GM18502 (cell line): Measurements from ENCODE around the gene TSSK2.
"Not testable (repeated sequence)": the region's sequence is repeated elsewhere in the genome, so short reads cannot be mapped to it uniquely, and the experiment has no call there.

Source experiments
- ATAC-seq: cut with Tn5 transposase; IDR thresholded peaks from one replicate; pipeline ENCODE4 v1.9.1; 2021; ENCODE audit warnings: mild to moderate bottlenecking; ENCODE audit not compliant: unreplicated experiment, poor library complexity

TSSK2 gene

DNA sequence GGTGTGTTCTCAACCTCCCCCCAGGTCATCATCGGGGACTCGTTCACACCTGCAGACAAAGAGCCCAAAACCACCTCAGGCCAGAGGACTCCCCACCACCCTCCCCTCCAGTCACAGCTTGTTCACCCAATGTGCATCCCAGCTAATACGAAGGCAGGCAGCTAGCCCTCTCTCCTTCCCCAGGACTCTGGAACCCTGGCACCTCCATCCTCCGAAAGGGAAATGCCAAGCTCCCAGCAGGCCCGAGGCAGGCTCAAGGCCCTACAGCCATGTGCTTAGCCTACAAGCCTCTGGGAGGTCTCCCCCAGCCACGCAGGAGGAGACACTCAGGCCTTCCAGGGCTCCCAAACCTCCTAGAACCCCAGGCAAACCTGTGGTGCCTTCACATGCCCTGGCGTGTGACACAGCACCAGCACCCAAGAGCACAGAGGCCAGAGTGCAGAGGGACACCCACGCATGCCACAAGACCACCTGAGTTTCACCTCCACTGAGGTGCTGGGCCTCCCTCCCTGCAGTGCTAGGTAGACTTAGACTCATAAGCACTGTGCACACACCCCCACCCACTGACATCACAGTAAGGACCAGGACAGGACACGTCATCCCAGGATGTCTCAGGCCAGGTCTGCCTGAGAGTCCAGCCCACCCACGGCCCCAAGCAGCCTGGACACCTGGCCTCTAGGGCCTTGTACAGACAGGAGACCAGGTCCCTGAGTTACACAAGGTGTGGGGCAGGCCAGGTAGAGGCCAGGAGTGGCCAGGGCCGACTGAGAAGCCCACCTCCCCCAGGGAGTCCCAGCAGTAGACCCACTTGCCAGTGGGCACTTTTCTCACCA is 6.5 kb downstream of the TSSK2 start:
- no peak for ATAC-seq

DNA sequence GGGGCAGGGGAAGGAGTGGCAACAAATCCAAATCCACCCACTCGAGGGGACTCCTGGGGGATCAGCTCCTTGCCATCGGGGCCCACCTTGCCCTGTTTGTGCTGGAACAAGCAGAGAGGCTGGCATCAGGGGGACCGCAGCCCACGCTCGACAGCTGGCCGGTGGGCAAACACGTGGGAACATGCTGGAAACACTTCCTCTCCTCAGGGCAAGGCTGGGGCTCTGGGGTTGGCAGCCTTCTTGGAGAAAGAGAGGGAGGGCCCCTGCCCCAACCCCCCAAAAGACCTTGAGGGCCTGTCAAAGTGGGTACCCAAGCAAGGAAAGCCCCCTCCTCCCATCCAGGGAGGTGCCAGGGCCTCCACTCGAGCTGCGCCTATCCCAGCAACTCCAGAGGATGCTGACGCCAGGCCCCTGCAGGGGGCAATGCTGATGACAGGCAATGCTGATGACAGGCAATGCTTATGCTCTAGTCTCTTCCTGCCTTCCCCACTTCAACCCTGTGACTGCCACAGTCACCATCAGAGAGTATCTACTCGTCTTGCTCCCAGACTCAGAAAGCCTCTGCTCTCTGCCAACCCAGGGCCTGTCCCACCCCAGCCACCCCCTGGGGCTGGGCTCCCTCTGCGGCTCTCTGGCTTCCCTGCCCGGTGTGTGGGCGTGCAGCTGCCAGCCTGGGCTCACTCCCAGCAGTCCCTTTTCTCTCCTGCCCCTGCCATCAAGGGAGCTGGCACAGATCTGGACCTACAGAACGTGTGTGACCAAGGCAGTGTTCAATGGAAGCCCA is 7.3 kb downstream of the TSSK2 start:
- ATAC-seq: no peak

DNA sequence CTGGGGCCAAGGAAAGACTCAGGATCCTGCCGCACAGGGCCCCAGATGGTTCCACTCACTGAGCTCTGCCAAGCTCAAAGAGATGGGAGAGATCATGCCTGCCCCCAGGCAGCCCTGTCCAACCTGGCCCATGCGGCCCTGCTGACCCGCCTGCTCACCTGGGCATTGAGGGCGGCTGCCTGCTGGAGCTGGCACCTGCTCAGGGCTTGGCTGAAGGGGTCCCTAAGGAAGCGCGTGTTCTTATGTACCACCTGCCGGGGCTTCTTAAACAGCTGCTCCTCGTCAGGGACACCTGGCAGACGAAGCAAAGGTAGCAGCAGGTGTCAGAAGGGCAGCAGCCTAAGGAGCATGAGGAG is 7.9 kb downstream of the TSSK2 start:
- ATAC-seq: no peak

DNA sequence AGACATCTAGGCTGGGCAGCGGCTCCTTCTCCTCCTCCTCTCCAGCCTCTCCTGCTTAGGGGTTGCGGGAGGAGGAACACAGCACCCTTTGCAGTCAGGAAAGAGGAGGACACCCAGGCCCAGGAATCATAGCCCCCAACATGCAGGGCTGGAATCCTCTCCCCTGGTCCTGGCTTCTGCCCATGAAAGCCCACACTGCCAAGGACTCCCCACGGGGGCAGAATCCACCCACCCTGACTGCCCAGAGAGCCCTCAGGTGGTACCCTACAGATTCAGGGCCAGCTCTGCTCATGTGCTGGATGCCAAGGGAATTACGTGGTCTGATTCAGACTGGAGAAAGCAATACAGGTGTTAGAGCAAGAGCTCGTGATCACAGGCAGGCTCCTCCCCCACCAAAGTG is 8.9 kb downstream of the TSSK2 start:
- no peak for ATAC-seq

DNA sequence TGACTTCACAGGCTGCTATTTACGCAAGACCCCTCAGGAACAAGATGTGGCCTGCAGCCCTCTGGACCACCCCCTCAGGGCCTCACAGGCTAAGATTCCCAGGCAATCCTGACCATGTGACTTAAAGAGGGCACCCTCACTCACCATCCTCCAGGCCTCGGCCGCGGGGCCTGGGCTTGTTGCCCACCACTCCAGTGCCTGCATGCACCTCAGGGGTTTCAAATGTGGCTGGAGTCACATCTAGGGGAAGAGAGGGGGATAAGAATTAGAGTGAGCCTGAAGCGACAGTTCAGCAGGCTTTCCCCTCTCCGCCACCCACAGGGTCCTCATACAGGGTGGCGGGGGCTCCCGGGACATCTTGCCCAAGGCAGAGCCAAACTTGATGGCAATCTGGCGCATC is 11.3 kb downstream of the TSSK2 start:
- no peak for ATAC-seq

DNA sequence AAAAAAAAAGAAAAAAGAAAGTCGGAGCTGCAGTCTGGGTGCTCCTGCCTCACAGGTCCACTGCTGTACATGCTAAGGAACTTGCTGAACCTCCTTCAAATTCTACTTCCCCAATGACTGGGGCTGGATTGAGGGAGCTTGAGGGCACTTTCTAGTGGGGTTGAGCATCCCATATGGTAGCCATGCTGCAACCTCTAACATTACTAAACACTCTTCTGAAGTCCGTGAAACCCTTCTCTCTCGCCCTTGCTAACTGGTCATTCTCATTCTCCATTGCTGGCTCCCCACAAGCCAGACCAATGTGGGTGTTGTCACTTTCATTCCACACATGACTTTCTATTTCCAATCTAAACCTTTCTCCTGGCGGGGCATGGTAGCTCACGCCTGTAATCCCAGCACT is 12.1 kb downstream of the TSSK2 start:
- no peak for ATAC-seq

DNA sequence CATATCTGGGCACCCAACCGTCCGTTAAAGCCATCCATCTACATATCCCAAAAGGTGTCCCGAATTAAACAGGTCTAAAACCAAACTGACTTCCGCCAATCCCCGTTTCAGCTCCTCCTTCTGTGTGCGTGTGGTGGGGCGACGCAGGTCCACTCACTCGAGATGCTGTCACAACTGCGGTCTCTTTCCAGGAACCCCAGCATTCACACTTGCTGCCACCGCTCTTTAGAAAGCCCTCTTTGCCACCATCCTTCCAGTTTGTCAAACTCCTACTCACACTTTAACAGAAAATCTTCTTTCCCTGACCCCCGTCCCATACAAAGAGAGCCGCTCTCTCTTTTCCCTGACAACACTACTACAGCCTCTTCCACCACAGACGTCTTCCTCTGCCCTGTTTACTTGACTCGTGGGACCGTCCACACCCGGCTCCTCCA is 12.9 kb downstream of the TSSK2 start:
- ATAC-seq: no peak

DNA sequence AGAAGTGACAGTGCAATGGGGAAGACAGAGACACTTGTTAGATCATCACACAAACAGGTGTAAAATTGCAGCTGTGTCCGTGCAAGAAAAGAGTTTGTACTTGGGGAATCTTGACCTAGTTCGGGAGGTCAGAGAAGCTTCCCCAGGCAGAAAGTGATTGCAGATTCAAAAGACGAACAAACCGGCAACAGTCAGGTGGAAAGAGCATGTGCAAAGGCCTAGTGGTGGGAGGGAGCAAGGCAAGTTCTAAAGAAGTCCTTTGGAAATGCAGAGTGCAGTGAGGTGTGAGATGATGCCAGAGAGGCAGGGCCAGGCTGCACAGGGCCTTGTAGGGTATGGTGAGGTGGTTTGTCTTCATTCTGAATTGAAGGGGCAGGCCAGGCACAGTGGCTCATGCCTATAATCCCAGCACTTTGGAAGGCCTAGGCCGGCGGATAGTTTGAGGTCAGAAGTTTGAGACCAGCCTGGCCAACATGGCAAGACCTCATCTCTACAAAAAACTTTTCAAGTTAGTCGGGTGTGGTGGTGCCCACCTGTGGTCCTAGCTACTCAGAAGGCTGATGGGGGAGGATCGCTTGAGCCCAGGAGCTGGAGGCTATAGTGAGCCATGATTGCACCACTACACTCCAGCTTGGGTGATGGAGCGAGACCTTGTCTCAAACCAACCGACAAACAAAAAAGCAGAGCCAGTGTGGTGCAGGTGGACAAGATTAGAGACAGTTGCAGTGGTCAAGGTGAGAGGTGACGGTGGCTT is 15.3 kb downstream of the TSSK2 start:
- no peak for ATAC-seq

DNA sequence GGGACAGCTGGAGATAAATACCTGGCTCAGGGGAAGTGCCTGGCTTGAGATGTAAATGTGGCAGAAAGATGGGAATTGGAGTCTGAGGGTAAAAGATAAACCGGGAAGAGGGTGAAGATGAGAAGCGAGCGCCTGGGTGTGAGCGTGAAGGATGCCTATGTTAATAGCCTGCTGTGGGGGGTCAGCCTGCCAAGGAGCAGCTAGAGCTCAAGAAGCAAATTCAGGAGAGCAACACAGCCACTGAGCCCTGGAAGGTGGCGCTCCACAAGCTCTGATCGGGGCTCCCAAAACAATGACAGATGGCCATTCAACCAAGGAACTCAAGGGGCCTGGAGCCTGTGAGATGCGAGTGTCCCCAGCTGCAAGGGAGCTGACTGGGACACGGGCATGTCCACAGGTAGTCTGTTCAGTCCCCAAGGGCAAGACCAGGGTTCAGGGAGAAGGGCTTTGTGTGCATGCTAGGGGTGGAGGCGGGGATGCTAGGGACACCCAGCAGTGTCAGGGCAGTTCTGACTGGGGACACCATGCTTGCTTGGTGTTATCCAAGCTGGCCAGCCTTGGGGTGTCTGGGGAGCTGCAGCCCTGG is 16.2 kb downstream of the TSSK2 start:
- no peak for ATAC-seq

DNA sequence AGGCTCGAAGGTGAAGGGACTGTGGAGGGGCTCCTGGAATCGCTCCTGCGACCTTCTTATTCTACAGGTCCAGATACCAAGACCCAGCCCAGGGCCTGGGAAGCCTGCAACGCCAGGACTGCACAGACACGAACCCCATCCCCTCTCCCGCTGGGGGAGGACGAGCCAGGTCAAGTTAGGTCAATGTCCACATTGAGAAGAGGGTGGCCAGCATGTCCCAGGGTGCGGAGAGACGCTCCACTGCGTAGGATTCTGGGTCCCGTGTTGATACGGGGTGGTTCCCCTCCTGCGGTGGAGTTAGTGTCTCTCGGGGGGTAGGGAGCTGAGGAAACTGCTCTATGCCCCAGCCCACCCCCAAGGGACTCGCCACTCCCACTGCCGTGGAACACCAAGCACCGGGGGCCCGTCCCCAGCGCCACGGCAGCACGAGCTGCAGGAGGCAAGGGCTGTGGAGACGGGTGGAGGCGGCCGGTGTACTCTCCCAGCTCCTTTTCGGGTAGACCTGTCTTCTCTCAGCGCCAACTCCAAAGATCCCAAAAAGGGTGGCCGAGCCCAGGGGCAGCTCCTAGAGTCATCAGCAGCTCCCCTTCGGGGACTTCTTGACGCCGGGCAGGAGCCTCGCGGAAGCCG is 17.4 kb downstream of the TSSK2 start:
- no peak for ATAC-seq

DNA sequence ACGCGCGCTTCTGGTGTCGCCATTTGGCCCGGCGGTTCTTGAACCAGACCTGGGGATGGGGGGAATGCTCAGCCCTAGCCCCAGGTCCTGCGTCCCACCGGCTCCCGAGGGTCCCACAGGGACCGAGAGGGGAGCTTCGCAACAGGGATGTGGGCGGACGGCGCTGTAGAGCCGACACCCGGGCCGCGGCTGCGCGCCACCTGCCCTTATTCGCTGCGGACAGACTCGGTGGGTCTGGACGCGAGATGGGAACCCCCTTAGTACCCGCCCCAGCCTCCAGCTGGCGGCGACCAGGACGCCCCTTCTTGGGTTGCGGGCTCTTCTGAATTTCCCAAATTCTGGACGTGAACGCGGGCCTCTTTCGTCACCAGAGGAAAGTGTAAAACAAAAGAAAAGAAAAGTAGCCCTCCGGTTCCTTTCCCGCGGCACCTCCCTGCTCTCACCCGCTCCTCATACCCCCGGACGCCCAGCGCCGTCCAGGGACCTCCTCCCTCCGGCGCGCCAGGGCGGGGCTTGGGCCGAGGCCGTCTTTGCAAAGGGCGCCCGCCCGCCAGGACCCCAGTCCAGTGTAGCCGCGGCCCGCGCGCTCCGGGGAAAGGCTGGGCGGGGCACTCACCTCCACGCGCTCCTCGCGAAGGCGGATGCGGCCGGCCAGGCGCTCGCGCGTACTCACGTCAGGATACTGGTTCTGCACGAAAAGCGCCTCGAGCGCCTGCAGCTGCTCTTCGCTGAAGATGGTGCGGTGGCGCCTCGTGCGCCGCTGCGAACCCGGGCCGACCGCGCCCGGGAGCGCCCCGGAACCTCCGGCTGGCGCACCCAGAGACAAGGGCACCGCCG is 18.2 kb downstream of the TSSK2 start:
- no peak for ATAC-seq

DNA sequence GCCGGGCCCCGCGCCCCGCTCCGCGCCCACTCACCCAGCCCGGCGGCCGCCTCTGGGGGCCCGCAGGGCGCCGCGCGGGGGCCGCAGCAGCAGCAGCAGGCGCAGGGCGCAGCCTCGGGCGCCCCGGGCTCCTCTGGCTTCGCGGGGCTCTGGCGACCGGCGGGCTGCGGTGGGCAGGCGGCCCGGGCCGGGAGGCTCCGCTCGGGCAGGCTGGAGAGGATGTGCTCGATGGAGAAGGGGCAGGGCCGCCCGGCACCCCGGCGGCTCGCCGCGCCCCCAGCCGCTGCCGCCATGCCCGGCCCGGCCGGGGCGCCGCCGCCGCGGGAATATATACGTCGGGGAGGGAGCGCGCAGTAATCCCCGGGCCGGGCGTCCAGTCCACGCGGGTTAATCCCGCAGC is 18.9 kb downstream of the TSSK2 start, which contains the start of gene GSC2:
TSS of gene GSC2 (minus strand) at position 302 of the 400 bp plus-strand sequence. CDS start at position 293, 9 bp downstream.
- no peak for ATAC-seq

DNA sequence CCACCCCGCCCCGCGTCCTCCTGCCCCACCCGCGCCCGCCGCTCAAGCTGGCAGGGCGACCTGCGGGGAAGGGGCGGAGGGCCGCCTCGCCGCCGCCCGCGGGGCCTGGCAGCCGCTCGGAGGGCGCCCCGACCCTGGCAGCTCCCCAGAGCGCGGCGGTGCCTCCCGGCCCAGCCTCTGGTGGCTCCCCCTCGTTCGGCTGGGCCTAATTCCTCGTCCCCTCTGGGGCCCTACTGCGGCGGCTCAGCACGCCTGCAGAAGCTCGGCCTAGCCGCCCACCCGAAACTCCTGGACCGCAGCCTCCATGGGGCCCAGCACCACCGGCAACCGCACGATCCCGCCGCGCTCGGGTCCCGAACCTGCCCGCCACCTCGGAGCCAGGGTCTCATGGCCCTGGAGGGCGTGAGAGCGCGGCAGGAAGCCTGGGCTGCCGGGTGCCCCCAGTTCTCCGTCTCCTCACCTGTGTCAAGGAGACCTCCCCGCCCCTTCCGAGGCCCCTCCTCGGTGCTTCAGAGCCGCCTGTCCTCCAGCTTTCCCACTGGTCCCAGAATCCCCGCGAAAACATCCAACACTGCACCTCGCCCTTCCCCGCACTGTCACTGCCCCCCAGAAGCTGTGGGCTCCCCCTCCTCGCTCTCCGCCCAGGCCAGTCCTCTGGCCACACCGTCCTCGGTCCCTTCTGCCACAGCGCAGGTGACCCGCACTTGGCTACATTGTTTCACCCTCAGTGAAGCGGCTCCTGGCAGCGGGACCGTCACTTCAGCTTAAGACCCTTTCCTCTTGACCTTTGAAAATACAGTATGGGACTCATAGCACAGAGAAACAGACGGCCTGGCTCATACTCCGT is 19.6 kb downstream of the TSSK2 start:
- ATAC-seq: no peak

DNA sequence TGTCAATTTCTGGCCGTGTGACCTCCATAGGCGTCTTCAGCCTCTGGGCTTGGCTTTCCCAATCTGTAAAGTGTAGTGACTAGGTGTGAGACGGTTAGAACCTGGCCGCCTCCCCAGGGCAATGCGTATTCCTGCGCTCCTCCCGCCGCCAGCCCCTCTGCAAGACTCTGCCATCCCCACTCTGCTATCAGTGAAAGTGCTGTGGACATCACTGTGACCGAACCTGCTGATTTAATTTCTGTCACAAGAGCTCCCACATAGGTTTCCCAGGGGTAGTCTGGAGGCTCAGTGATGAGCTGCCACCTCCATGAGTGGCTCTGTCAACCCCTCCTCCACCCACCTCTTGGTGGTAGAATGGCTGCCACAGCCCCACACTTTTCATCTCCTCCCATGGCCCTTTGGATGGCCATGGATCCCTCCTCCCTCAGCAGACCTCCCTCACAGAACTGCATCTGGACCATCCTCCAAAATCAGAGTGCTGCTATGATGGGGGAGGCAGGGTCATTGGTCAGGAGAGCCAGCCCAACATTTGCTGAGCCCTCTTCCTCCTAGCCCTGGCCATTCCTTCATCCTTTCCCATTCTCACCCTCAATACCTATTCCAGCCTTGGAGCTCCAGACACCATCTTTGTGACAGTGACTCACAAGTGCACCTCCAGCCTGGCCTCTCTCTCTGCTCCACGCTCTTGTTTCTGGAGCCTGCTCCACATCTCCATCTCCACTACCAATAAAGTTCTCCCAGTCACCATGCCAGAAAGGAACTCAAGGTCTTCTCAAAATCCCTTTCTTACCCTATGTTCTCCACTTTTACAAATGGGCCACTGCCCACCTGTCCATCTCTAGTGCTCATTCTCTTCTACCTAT is 20.5 kb downstream of the TSSK2 start:
- ATAC-seq: no peak

DNA sequence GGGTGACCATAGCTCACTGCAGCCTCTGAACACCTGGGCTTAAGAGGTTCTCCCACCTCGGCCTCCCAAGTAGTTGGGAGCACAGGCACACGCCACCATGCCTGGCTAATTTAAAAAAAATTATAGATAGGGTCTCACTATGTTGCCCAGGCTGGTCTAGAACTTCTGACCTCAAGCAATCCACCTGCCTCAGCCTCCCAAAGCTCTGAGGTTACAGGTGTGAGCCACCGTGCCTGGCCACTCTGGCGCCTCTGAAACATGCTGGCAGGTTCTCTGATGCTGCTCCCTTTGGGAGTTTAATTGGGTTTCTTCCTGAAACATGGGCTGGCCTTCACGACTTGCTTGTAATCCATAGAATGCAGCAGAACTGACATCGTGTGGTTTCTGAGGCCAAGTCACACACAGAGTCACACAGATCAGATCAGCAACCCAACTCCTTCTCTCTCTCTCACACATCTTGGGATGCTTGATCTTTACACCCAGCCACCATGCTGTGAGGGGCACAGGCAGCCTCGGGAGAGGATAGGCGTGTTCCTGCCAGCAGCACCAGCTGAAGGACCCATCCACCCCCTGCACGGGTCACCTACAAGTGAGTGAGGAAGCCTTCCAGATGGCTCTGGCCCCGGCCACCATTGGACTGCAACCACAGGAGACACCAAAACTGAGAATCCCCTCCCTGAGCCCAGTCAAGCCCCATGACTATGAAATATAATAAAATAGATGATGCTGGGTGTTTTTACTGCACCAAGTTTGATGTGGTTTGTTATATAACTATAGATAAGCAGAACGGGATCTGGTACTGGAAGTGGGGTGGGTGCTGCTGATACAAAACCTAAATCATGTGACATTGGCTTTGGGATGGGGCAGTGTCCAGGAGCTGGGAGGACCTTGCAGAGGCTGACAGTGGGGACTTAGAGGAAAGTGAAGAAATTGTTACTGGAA is 22.1 kb downstream of the TSSK2 start:
- no peak for ATAC-seq

DNA sequence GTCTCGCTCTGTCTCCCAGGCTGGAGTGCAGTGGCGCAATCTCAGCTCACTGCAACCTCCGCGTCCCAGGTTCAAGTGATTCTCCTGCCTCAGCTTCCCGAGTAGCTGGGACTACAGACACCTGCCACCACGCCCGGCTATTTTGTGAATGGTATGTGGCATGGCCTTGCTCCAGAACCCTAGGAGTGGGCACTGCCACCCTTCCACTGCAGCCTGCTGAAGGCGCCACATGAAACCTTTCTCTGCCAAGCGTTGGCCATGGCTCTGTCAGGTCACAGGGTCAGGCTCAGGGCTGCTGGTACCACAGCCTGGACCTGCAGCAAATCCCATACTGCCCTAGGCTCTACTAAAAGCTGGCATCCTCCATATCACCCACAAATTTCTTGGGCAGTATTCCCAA is 25.0 kb downstream of the TSSK2 start:
- not testable (repeated sequence) for ATAC-seq
